GM19099 (cell line): ENCODE data around the gene CEP112.

ENCODE experiments used
- POLR2A ChIP-seq: IDR thresholded peaks from 3 replicates; pipeline ENCODE4 v1.6.1; 2011; ENCODE audit warnings: low read depth; ENCODE audit not compliant: insufficient read length; ENCODE audit errors: extremely low read depth

CEP112 gene

GRCh38 chr17:65600518-65600917, 591.4 kb downstream of the CEP112 start:
- no peak for TF ChIP-seq POLR2A

GRCh38 chr17:65599650-65600049, 592.3 kb downstream of the CEP112 start:
- no peak for TF ChIP-seq POLR2A

GRCh38 chr17:65598746-65599145, 593.2 kb downstream of the CEP112 start:
- no peak for TF ChIP-seq POLR2A

GRCh38 chr17:65595071-65595656, 596.8 kb downstream of the CEP112 start:
- TF ChIP-seq POLR2A = no peak

- no peak for TF ChIP-seq POLR2A
Measured at GRCh38 chr17:65593855-65594845, 597.8 kb downstream of the CEP112 start.

GRCh38 chr17:65593092-65593854, 598.7 kb downstream of the CEP112 start:
- TF ChIP-seq POLR2A = no peak

- TF ChIP-seq POLR2A = no peak
Measured at GRCh38 chr17:65592125-65592965, 599.6 kb downstream of the CEP112 start.

- TF ChIP-seq POLR2A = no peak
Measured at GRCh38 chr17:65589321-65589720, 602.6 kb downstream of the CEP112 start.

GRCh38 chr17:65588181-65588808, 603.6 kb downstream of the CEP112 start:
- no peak for TF ChIP-seq POLR2A

- no peak for TF ChIP-seq POLR2A
Measured at GRCh38 chr17:65587534-65588180, 604.3 kb downstream of the CEP112 start.

GRCh38 chr17:65586899-65587298, 605.0 kb downstream of the CEP112 start:
- no peak for TF ChIP-seq POLR2A
